HG03135 (cell line): ENCODE results near the gene MORN5.

ENCODE experiments used
- ATAC-seq: cut with Tn5 transposase; IDR thresholded peaks from one replicate; pipeline ENCODE4 v1.9.1; 2021; ENCODE audit warnings: mild to moderate bottlenecking, moderate library complexity; ENCODE audit not compliant: unreplicated experiment

The MORN5 gene

GRCh38 chr9:122190597-122191381 lies 31.1 kb downstream of the MORN5 start:
- no peak for ATAC-seq

- no peak for ATAC-seq
These were observed 31.9 kb downstream of the MORN5 start for GRCh38 chr9:122191584-122191983.

GRCh38 chr9:122192261-122192875 lies 32.7 kb downstream of the MORN5 start:
- ATAC-seq: no peak

GRCh38 chr9:122192914-122193525 lies 33.3 kb downstream of the MORN5 start:
- no peak for ATAC-seq

- no peak for ATAC-seq
These were observed 33.9 kb downstream of the MORN5 start for GRCh38 chr9:122193651-122194050.

GRCh38 chr9:122195875-122196274 lies 36.2 kb downstream of the MORN5 start:
- no peak for ATAC-seq

- no peak for ATAC-seq
These were observed 37.7 kb downstream of the MORN5 start for GRCh38 chr9:122197426-122197825.

GRCh38 chr9:122197882-122198281 lies 38.2 kb downstream of the MORN5 start:
- ATAC-seq: no peak

- no peak for ATAC-seq
These were observed 41.4 kb downstream of the MORN5 start for GRCh38 chr9:122200960-122201595.

GRCh38 chr9:122201641-122202040 lies 41.9 kb downstream of the MORN5 start:
- ATAC-seq: no peak

GRCh38 chr9:122202111-122202510 lies 42.4 kb downstream of the MORN5 start:
- ATAC-seq: no peak

GRCh38 chr9:122204055-122204454 lies 44.3 kb downstream of the MORN5 start:
- ATAC-seq: no peak

- ATAC-seq: no peak
These were observed 44.8 kb downstream of the MORN5 start for GRCh38 chr9:122204491-122204890.

GRCh38 chr9:122205176-122205575 lies 45.5 kb downstream of the MORN5 start:
- ATAC-seq: no peak

GRCh38 chr9:122206118-122207046 lies 46.7 kb downstream of the MORN5 start:
- ATAC-seq: no peak

- ATAC-seq: no peak
These were observed 47.4 kb downstream of the MORN5 start for GRCh38 chr9:122207096-122207495.

- ATAC-seq: no peak
These were observed 49.7 kb downstream of the MORN5 start for GRCh38 chr9:122209451-122209850.

- no peak for ATAC-seq
These were observed 52.8 kb downstream of the MORN5 start for GRCh38 chr9:122212473-122213004.

- ATAC-seq: no peak
These were observed 53.4 kb downstream of the MORN5 start for GRCh38 chr9:122213102-122213588.
